Activated CD4-positive, alpha-beta T cell treated with anti-CD3 and anti-CD28 coated beads, Interleukin-2, amount 10 ng/mL, durations not matched to agents 24 days and 14 days (primary cell): ENCODE data around the gene PLAAT1. TPM values are rescaled to one million over a fixed set of nuclear protein-coding genes. Genes with fewer than 3 reads are reported as not detected.

Experiments
- DNase-seq: peaks from one replicate; pipeline ENCODE4 v3.0.0; 2022
- H3K27ac Mint-ChIP-seq: one replicate; pipeline ENCODE4 v1.8.0; 2022; ENCODE audit warnings: mild to moderate bottlenecking, mixed read lengths
- H3K27me3 Mint-ChIP-seq: one replicate; pipeline ENCODE4 v1.8.0; 2022; ENCODE audit warnings: mixed read lengths
- H3K36me3 Mint-ChIP-seq: one replicate; pipeline ENCODE4 v1.8.0; 2022; ENCODE audit warnings: low read depth, mild to moderate bottlenecking, mixed read lengths
- H3K4me1 Mint-ChIP-seq: one replicate; pipeline ENCODE4 v1.8.0; 2021; ENCODE audit warnings: mixed read lengths
- H3K4me3 Mint-ChIP-seq: one replicate; pipeline ENCODE4 v1.8.0; 2022; ENCODE audit warnings: mild to moderate bottlenecking, moderate library complexity, mixed read lengths
- H3K9me3 Mint-ChIP-seq: one replicate; pipeline ENCODE4 v1.8.0; 2021; ENCODE audit warnings: mixed read lengths
- intact Hi-C: fragments of 100-400 bp; cut with micrococcal nuclease; formaldehyde crosslinking; loops from one replicate; pipeline ENCODE4 v1.15.1; 2023
- total RNA-seq: library from RNA; stranded (reverse); gene quantifications from 2 replicates; pipeline ENCODE4 v1.2.3, GENCODE V29; 2022

PLAAT1 gene
- total RNA-seq, 1 donor from 2014 or later, result not detected

- peaks cover 8% of the 10 kb centered on the region for H3K9me3 Mint-ChIP-seq
- no peaks in the 10 kb centered on the region for H3K4me1 Mint-ChIP-seq
- intact Hi-C loops, result no loop called here
- no peak overlapping the region for H3K4me3 Mint-ChIP-seq
- no peaks in the 10 kb centered on the region for H3K36me3 Mint-ChIP-seq
- no peak for DNase-seq
- H3K27ac Mint-ChIP-seq, result no peak overlapping the region
- no peaks in the 10 kb centered on the region for H3K27me3 Mint-ChIP-seq
These were observed 51.4 kb downstream of the PLAAT1 start for GRCh38 chr3:193292386-193292785.

GRCh38 chr3:193295985-193296384 lies 55.0 kb downstream of the PLAAT1 start:
- H3K27ac Mint-ChIP-seq, result no peak overlapping the region
- intact Hi-C loops, result no loop called here
- H3K4me3 Mint-ChIP-seq, result no peak overlapping the region
- H3K36me3 Mint-ChIP-seq, result no peaks in the 10 kb centered on the region
- no peaks in the 10 kb centered on the region for H3K4me1 Mint-ChIP-seq
- peaks cover 8% of the 10 kb centered on the region for H3K9me3 Mint-ChIP-seq
- H3K27me3 Mint-ChIP-seq, result no peaks in the 10 kb centered on the region
- DNase-seq, result no peak

- H3K36me3 Mint-ChIP-seq, result no peaks in the 10 kb centered on the region
- H3K27me3 Mint-ChIP-seq, result no peaks in the 10 kb centered on the region
- H3K4me1 Mint-ChIP-seq, result no peaks in the 10 kb centered on the region
- H3K9me3 Mint-ChIP-seq, result peaks cover 5% of the 10 kb centered on the region
- no peak for DNase-seq
- H3K4me3 Mint-ChIP-seq, result no peak overlapping the region
- no peak overlapping the region for H3K27ac Mint-ChIP-seq
- intact Hi-C loops, result no loop called here
These were observed 56.4 kb downstream of the PLAAT1 start for GRCh38 chr3:193297421-193297820.

GRCh38 chr3:193301433-193301832 lies 60.4 kb downstream of the PLAAT1 start:
- Mint-ChIP-seq H3K4me3 (no peak overlapping the region), H3K9me3 (no peaks in the 10 kb centered on the region), H3K36me3 (no peaks in the 10 kb centered on the region), H3K4me1 (no peaks in the 10 kb centered on the region), H3K27ac (no peak overlapping the region), H3K27me3 (peaks cover 1% of the 10 kb centered on the region)
- no peak for DNase-seq
- intact Hi-C loops, result no loop called here

GRCh38 chr3:193305356-193305755 lies 64.3 kb downstream of the PLAAT1 start:
- Mint-ChIP-seq H3K36me3 (no peaks in the 10 kb centered on the region), H3K9me3 (no peaks in the 10 kb centered on the region)
- intact Hi-C loops, result no loop called here

GRCh38 chr3:193310914-193311723 lies 70.1 kb downstream of the PLAAT1 start:
- peaks cover 5% of the 10 kb centered on the region for H3K27me3 Mint-ChIP-seq
- H3K27ac Mint-ChIP-seq, result no peak overlapping the region
- H3K9me3 Mint-ChIP-seq, result no peaks in the 10 kb centered on the region
- H3K36me3 Mint-ChIP-seq, result no peaks in the 10 kb centered on the region
- no peak overlapping the region for H3K4me3 Mint-ChIP-seq
- intact Hi-C loops, result no loop called here
- DNase-seq, result no peak
- no peaks in the 10 kb centered on the region for H3K4me1 Mint-ChIP-seq

More at GRCh38 chr3:193305356-193305755, 64.3 kb downstream of the PLAAT1 start:
- Mint-ChIP-seq H3K27me3 (peaks cover 3% of the 10 kb centered on the region), H3K27ac (no peak overlapping the region), H3K4me3 (no peak overlapping the region), H3K4me1 (no peaks in the 10 kb centered on the region)
- DNase-seq, result no peak

GRCh38 chr3:193313061-193313958 lies 72.3 kb downstream of the PLAAT1 start:
- Mint-ChIP-seq H3K36me3 (no peaks in the 10 kb centered on the region), H3K4me3 (no peak overlapping the region), H3K4me1 (no peaks in the 10 kb centered on the region), H3K9me3 (no peaks in the 10 kb centered on the region), H3K27me3 (peaks cover 5% of the 10 kb centered on the region), H3K27ac (no peak overlapping the region)
- intact Hi-C loops, result no loop called here
- no peak for DNase-seq

- Mint-ChIP-seq H3K9me3 (no peaks in the 10 kb centered on the region), H3K4me1 (no peaks in the 10 kb centered on the region), H3K36me3 (no peaks in the 10 kb centered on the region), H3K4me3 (no peak overlapping the region), H3K27ac (no peak overlapping the region), H3K27me3 (peaks cover 5% of the 10 kb centered on the region)
- no peak for DNase-seq
- intact Hi-C loops, result no loop called here
These were observed 73.1 kb downstream of the PLAAT1 start for GRCh38 chr3:193314161-193314560.

- H3K27ac Mint-ChIP-seq, result no peak overlapping the region
These were observed 76.8 kb downstream of the PLAAT1 start for GRCh38 chr3:193317682-193318300.

More at GRCh38 chr3:193317682-193318300, 76.8 kb downstream of the PLAAT1 start:
- H3K4me1 Mint-ChIP-seq, result no peaks in the 10 kb centered on the region
- no peaks in the 10 kb centered on the region for H3K36me3 Mint-ChIP-seq
- peaks cover 2% of the 10 kb centered on the region for H3K27me3 Mint-ChIP-seq
- intact Hi-C loops, result no loop called here
- H3K4me3 Mint-ChIP-seq, result no peak overlapping the region
- H3K9me3 Mint-ChIP-seq, result no peaks in the 10 kb centered on the region
- DNase-seq, result no peak

Other genes starting within 250 kb of the PLAAT1 start
- not detected in 2 replicates for gene ATP13A5, start 137.5 kb downstream of the PLAAT1 start, total RNA-seq